HG02678 (cell line): ENCODE measurements around the gene DNAJC28.
A peak's percentile ranks its signal among the peaks of the same experiment; 100 is the strongest.

Experiments used
- ATAC-seq: cut with Tn5 transposase; IDR thresholded peaks from one replicate; pipeline ENCODE4 v1.9.1; 2021; ENCODE audit warnings: mild to moderate bottlenecking, moderate library complexity; ENCODE audit not compliant: unreplicated experiment

Gene DNAJC28

DNA sequence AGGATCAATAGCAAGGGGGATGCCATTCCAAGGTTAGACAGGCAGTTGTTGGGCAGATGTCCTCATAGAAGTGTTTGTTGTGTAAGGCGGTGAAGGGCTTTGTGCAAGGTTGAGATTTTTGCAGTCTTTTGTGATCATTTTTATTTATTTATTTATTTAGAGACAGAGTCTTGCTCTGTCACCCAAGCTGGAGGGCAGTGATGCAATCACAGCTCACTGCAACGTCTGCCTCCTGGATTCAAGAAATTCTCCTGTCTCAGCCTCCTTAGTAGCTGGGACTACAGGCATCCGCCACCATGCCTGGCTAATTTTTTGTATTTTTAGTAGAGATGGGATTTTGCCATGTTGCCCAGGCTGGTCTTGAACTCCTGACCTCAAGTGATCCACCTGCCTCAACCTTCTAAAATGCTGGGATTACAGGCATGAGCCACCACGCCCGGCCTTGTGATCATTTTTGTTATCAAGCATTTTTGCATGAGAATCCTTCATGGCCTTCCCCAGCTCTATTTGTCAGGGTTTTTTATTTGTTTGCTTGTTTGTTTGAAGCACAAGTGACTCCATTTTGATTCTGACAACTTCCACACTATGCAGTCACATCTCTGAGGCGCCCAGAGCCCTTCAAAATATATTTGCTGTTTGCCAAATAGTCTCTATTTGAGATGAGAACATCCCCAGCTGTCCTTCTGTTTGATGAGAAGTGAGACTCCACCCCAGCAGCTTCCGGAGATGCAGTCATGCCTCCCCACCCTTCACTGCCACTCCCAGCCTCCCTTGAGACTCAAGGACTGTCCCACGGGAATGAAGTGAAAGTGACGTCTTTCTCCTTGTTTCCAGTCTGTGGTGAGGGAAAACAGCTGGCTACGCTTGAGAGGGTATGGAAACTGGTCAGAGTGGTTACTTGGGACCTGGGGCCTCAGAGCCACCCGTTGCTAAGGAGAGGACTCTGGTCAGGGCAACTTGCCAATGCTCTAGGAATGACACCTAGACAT, 49.7 kb downstream of the DNAJC28 start:
- ATAC-seq: peak; percentile 63
